ENCODE measurements around the gene CAMKK2.
"Not testable (repeated sequence)": the region's sequence is repeated elsewhere in the genome, so short reads cannot be mapped to it uniquely, and the experiment has no call there.

CAMKK2 gene

GRCh38 chr12:121301876-121302275 is 5.4 kb upstream of the CAMKK2 start:
- in situ Hi-C loops (cut with HindIII; ENCODE audit: low pct_ligation_motif_present, low pct_unique_long_range_greater_than_20kb, low sequenced_read_pairs): no loop called here
- DNase-seq: no peak

- in situ Hi-C loops (cut with HindIII; ENCODE audit: low pct_ligation_motif_present, low pct_unique_long_range_greater_than_20kb, low sequenced_read_pairs): no loop called here
- DNase-seq: no peak
These were observed 3.7 kb upstream of the CAMKK2 start for GRCh38 chr12:121300083-121300819.

GRCh38 chr12:121299662-121300061 is 3.2 kb upstream of the CAMKK2 start:
- DNase-seq: no peak
- in situ Hi-C loops (cut with HindIII; ENCODE audit: low pct_ligation_motif_present, low pct_unique_long_range_greater_than_20kb, low sequenced_read_pairs): no loop called here

- in situ Hi-C loops (cut with HindIII; ENCODE audit: low pct_ligation_motif_present, low pct_unique_long_range_greater_than_20kb, low sequenced_read_pairs); DNase-seq: not testable (repeated sequence)
These were observed 1.9 kb upstream of the CAMKK2 start for GRCh38 chr12:121298411-121298810.

- in situ Hi-C loops (cut with HindIII; ENCODE audit: low pct_ligation_motif_present, low pct_unique_long_range_greater_than_20kb, low sequenced_read_pairs): no loop called here
- peak; percentile 89 for DNase-seq
These were observed 1.0 kb upstream of the CAMKK2 start for GRCh38 chr12:121297435-121297991.

- DNase-seq: peak; percentile 32
- in situ Hi-C loops (cut with HindIII; ENCODE audit: low pct_ligation_motif_present, low pct_unique_long_range_greater_than_20kb, low sequenced_read_pairs): no loop called here
These were observed 527 bp downstream of the CAMKK2 start for GRCh38 chr12:121295746-121296617.

GRCh38 chr12:121295116-121295745 is 1.3 kb downstream of the CAMKK2 start:
- in situ Hi-C loops (cut with HindIII; ENCODE audit: low pct_ligation_motif_present, low pct_unique_long_range_greater_than_20kb, low sequenced_read_pairs): no loop called here
- DNase-seq: no peak

GRCh38 chr12:121294151-121294889 is 2.2 kb downstream of the CAMKK2 start:
- in situ Hi-C loops (cut with HindIII; ENCODE audit: low pct_ligation_motif_present, low pct_unique_long_range_greater_than_20kb, low sequenced_read_pairs): no loop called here
- DNase-seq: no peak

GRCh38 chr12:121293603-121294002 is 2.9 kb downstream of the CAMKK2 start:
- DNase-seq: no peak
- in situ Hi-C loops (cut with HindIII; ENCODE audit: low pct_ligation_motif_present, low pct_unique_long_range_greater_than_20kb, low sequenced_read_pairs): no loop called here

GRCh38 chr12:121290410-121290809 is 6.1 kb downstream of the CAMKK2 start:
- in situ Hi-C loops (cut with HindIII; ENCODE audit: low pct_ligation_motif_present, low pct_unique_long_range_greater_than_20kb, low sequenced_read_pairs): no loop called here
- no peak for DNase-seq

GRCh38 chr12:121289962-121290361 is 6.5 kb downstream of the CAMKK2 start:
- DNase-seq: no peak
- in situ Hi-C loops (cut with HindIII; ENCODE audit: low pct_ligation_motif_present, low pct_unique_long_range_greater_than_20kb, low sequenced_read_pairs): no loop called here

- in situ Hi-C loops (cut with HindIII; ENCODE audit: low pct_ligation_motif_present, low pct_unique_long_range_greater_than_20kb, low sequenced_read_pairs): no loop called here
- no peak for DNase-seq
These were observed 7.5 kb downstream of the CAMKK2 start for GRCh38 chr12:121288986-121289385.

GRCh38 chr12:121288158-121288845 is 8.2 kb downstream of the CAMKK2 start:
- in situ Hi-C loops (cut with HindIII; ENCODE audit: low pct_ligation_motif_present, low pct_unique_long_range_greater_than_20kb, low sequenced_read_pairs): no loop called here
- no peak for DNase-seq

GRCh38 chr12:121287267-121287954 is 9.1 kb downstream of the CAMKK2 start:
- no peak for DNase-seq
- in situ Hi-C loops (cut with HindIII; ENCODE audit: low pct_ligation_motif_present, low pct_unique_long_range_greater_than_20kb, low sequenced_read_pairs): no loop called here

- DNase-seq: no peak
- in situ Hi-C loops (cut with HindIII; ENCODE audit: low pct_ligation_motif_present, low pct_unique_long_range_greater_than_20kb, low sequenced_read_pairs): no loop called here
These were observed 10.7 kb downstream of the CAMKK2 start for GRCh38 chr12:121285856-121286255.

GRCh38 chr12:121284551-121285390 is 11.7 kb downstream of the CAMKK2 start:
- in situ Hi-C loops (cut with HindIII; ENCODE audit: low pct_ligation_motif_present, low pct_unique_long_range_greater_than_20kb, low sequenced_read_pairs): no loop called here

GRCh38 chr12:121283841-121284240 is 12.7 kb downstream of the CAMKK2 start:
- no peak for DNase-seq
- in situ Hi-C loops (cut with HindIII; ENCODE audit: low pct_ligation_motif_present, low pct_unique_long_range_greater_than_20kb, low sequenced_read_pairs): no loop called here

More at GRCh38 chr12:121284551-121285390, 11.7 kb downstream of the CAMKK2 start:
- no peak for DNase-seq
